Activated CD8-positive, alpha-beta T cell treated with anti-CD3 and anti-CD28 coated beads, Interleukin-2, amount 10 ng/mL, durations not matched to agents 7 days and 5 days (primary cell): ENCODE measurements around the gene GATA5. TPM values are rescaled to one million over a fixed set of nuclear protein-coding genes. Genes with fewer than 3 reads are reported as not detected.

ENCODE experiments used
- ATAC-seq: fragments of 150-1000 bp; cut with Tn5 transposase; one replicate; pipeline ENCODE4 v1.10.0; 2021; ENCODE audit warnings: moderate library complexity
- CTCF ChIA-PET: fragments of 350-600 bp; sonication (Branson Sonifier 250); formaldehyde crosslinking; loops from one replicate; lab custom pipeline; 2021; ENCODE audit warnings: antibody characterized with exemption; lab: Charles Lee
- POLR2A ChIA-PET: fragments of 350-600 bp; sonication (Branson Sonifier 250); formaldehyde crosslinking; loops from one replicate; lab custom pipeline; 2021; ENCODE audit warnings: antibody characterized with exemption; lab: Charles Lee
- DNase-seq: peaks from one replicate; pipeline ENCODE4 v3.0.0-alpha.2; 2020
- H3K27ac Mint-ChIP-seq: one replicate; pipeline ENCODE4 v1.8.0; 2021; ENCODE audit warnings: mild to moderate bottlenecking, mixed read lengths
- H3K27me3 Mint-ChIP-seq: one replicate; pipeline ENCODE4 v1.8.0; 2021; ENCODE audit warnings: low read depth, mixed read lengths
- H3K36me3 Mint-ChIP-seq: one replicate; pipeline ENCODE4 v1.8.0; 2021; ENCODE audit warnings: low read depth, mixed read lengths
- H3K4me1 Mint-ChIP-seq: one replicate; pipeline ENCODE4 v1.8.0; 2021; ENCODE audit warnings: low read depth, mixed read lengths
- H3K4me3 Mint-ChIP-seq: one replicate; pipeline ENCODE4 v1.8.0; 2021; ENCODE audit warnings: mild to moderate bottlenecking, mixed read lengths
- H3K9me3 Mint-ChIP-seq: one replicate; pipeline ENCODE4 v1.8.0; 2022; ENCODE audit warnings: mixed read lengths; ENCODE audit not compliant: insufficient read depth
- total RNA-seq, 2 experiments: library from RNA; stranded (reverse); gene quantifications; one replicate each; pipeline ENCODE4 v1.2.3, GENCODE V29; 2021

GATA5 gene
- total RNA-seq, 2 experiments from 2014 or later, result not detected

DNA sequence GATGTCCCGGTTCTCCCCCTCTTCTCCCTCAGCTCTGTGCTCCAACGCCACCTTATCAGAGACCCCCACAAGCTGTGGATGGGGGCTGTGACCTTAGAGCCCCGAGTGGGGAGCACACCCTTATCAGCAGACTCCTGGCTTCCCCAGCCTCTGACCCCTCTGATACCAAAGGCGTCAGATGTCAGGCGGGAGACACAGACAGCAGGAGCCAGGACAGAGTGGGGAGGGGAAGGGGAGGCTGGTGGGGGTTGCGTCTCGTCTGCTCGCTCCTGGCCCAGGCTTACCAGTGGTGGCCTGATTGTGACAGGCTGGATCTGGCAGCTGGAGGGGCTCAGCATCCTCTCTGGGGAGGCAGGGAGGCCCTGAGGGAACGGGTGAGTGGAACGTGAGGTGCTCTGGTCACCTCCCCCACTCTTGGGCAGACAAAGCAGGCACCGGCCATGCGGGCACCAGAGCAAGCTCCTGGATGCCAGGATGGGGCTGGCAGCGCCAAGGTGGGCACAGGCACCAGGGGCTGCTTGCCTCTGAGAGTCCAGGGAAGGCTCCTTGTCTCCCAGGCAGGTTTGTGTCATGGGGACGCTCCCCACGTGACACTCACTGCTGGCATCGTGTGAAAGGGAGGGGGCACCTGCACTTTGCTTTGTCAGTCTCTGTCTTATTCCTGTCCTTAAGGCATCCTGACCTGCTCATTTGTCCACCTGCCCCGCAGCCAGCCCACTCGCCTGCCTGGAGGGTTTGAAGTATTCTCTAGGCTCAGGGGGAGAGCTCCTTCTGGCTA is 27.8 kb upstream of the GATA5 start:
- Mint-ChIP-seq H3K4me1 (peaks cover 25% of the 10 kb centered on the region), H3K36me3 (no peaks in the 10 kb centered on the region), H3K27ac (no peak overlapping the region), H3K4me3 (no peak overlapping the region), H3K9me3 (no peaks in the 10 kb centered on the region), H3K27me3 (no peaks in the 10 kb centered on the region)
- POLR2A ChIA-PET, result no interaction called here
- ATAC-seq (no peak), DNase-seq (no peak)
- CTCF ChIA-PET, result interaction anchor here (2.3 to 2.9 kb wide), 2 partner anchors 113 to 305 kb away, joined by 11 to 18 read pairs; no protein-coding TSS in a partner anchor

DNA sequence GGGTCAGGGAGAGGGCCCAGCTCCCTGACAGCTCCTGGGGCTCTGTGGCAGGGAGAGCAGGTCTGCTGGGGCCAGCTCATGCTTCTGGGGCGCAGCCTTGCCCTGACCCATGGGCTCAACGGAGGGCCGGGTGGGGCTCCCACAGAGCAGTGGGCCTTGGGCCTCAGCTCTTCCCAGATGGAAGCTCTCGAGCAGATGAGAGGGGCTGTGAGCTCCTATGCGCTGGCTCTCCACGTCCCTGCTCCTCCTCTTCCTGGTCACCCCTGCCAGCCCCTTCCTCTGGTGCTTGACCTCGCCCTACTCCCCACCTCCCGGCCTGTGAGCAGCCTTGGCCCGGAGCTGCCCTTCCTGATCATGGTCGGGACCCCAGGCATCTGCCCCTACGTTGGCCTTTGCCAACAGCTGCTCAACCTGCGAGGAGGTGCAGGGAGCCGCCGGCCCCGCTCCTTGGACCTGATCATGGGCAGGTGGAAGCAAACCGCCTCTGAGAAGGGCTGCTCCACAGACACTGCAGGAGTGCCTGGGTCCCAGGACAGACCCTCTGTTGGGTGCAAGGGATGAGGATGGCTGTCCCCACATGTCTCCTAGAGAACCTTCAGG is 26.8 kb upstream of the GATA5 start:
- Mint-ChIP-seq H3K4me1 (peaks cover 25% of the 10 kb centered on the region), H3K4me3 (no peak overlapping the region), H3K27me3 (no peaks in the 10 kb centered on the region), H3K9me3 (no peaks in the 10 kb centered on the region), H3K27ac (peak overlapping the region; percentile 31), H3K36me3 (no peaks in the 10 kb centered on the region)
- ChIA-PET CTCF (interaction anchor here (1.3 to 2.9 kb wide), 4 partner anchors 100 to 306 kb away, joined by 4 to 18 read pairs (median 9); no protein-coding TSS in a partner anchor), POLR2A (interaction anchor here (0.9 to 1.5 kb wide), 2 partner anchors 95 to 121 kb away, joined by 3 to 5 read pairs; partner anchors contain the start of gene CABLES2)
- DNase-seq (no peak), ATAC-seq (no peak)

DNA sequence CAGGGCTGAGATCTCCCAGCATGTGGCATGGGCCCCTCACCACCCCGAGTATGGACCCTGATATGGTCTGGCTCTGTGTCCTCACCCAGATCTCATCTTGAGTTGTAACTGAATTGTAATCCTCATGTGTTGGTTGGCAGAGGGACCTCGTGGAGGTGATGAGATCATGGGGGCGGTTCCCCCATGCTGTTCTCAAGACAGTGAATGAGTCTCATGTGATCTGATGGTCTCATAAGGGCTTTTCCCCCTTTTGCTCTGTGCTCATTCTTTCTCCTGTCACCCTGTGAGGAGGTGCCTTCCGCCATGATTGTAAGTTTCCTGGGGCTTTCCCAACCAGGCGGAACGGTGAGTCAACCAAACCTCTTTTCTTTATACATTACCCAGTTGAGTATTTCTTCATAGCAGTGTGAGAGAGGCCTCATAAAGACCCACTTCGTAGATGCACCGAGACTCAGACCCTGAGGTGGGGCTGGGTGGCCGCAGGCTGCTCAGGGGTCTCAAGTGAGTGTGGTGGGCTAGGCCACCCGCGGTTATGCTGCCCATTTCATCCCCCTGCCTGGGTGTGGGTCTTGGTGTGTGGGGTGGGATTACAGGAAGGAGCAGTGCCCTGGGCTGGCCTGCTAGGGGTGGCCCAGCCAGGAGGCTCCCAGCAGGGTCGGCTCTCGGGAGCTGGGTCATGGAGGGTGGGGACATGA is 26.2 kb upstream of the GATA5 start:
- Mint-ChIP-seq H3K9me3 (no peaks in the 10 kb centered on the region), H3K27ac (peak overlapping the region; percentile 76), H3K4me1 (peaks cover 25% of the 10 kb centered on the region), H3K27me3 (no peaks in the 10 kb centered on the region), H3K4me3 (no peak overlapping the region), H3K36me3 (no peaks in the 10 kb centered on the region)
- DNase-seq (peak; percentile 59), ATAC-seq (peak; percentile 66)
- ChIA-PET CTCF (interaction anchor here (1.3 to 2.9 kb wide), 4 partner anchors 101 to 306 kb away, joined by 4 to 18 read pairs (median 9); no protein-coding TSS in a partner anchor), POLR2A (interaction anchor here (0.9 to 1.5 kb wide), 2 partner anchors 95 to 122 kb away, joined by 3 to 5 read pairs; partner anchors contain the start of gene CABLES2)

DNA sequence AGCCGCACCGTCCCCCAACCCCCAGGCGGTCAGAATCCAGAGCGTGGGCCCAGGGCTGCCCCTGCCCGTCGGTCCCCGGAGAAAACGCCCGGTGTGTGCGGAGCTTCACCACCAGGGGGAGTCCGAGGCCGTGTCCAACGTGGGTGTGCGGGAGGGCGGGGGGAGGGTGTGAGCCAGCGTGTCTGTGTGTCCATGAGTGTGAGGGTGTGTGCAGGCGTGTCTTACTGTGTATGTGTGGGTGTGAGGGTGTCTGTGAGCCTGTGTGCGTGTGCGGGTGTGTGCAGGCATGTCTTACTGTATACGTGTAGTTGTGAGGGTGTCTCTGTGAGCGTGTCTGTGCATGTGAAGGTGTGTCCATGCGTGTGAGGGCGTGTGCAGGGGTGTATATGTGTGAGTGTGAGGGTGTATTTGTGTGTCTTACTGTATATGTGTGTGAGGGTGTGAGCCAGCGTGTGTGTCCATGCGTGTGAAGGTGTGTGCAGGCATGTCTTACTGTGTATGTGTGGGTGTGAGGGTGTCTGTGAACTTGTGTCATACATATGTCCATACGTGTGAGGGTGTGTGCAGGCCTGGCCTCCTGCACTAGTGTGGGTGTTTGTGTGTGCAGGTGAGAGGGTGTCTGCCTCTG is 24.6 kb upstream of the GATA5 start:
- H3K9me3 Mint-ChIP-seq, result no peaks in the 10 kb centered on the region
- ATAC-seq (peak; percentile 73), DNase-seq (peak; percentile 85)
- peaks cover 25% of the 10 kb centered on the region for H3K4me1 Mint-ChIP-seq
- H3K36me3 Mint-ChIP-seq, result no peaks in the 10 kb centered on the region
- H3K4me3 Mint-ChIP-seq, result no peak overlapping the region
- H3K27me3 Mint-ChIP-seq, result no peaks in the 10 kb centered on the region
- CTCF ChIA-PET, result interaction anchor here (0.7 to 2.1 kb wide), 21 partner anchors 12 to 361 kb away, joined by 3 to 45 read pairs (median 4); partner anchors contain the start of gene TCFL5
- peak overlapping the region; percentile 43 for H3K27ac Mint-ChIP-seq
- POLR2A ChIA-PET, result no interaction called here

DNA sequence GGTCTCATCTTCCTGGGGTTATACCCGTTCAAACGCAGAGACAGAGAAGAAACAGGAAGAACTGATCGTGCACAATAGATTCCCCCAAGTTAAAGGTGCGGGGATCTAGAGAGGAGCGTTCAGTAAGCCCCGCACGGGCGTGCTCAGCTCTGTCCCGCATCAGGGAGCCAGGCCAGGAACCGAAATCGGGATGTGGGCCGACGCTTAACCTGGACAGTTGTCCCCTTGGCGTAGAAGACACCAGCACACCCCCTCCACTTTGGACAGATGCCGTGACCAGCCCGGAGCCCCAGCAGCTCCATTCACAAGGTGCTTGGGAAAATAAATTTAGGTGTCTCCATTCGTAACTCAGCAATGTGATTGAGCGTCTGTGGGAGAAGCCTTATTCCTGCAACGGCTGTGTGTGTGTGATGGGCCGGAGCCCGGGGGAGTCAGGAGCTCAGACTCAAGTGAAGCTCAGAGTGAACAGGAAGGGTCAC is 24.0 kb upstream of the GATA5 start:
- no peak for ATAC-seq
- Mint-ChIP-seq H3K36me3 (no peaks in the 10 kb centered on the region), H3K4me1 (peaks cover 25% of the 10 kb centered on the region), H3K9me3 (no peaks in the 10 kb centered on the region), H3K27ac (no peak overlapping the region), H3K4me3 (no peak overlapping the region), H3K27me3 (no peaks in the 10 kb centered on the region)
- ChIA-PET CTCF (interaction anchor here (0.7 to 2.1 kb wide), 23 partner anchors 11 to 362 kb away, joined by 3 to 45 read pairs (median 4); partner anchors contain the start of gene TCFL5), POLR2A (interaction anchor here (1.1 to 1.2 kb wide), 2 partner anchors 105 to 117 kb away, joined by 3 to 4 read pairs; no protein-coding TSS in a partner anchor)
- no peak for DNase-seq

DNA sequence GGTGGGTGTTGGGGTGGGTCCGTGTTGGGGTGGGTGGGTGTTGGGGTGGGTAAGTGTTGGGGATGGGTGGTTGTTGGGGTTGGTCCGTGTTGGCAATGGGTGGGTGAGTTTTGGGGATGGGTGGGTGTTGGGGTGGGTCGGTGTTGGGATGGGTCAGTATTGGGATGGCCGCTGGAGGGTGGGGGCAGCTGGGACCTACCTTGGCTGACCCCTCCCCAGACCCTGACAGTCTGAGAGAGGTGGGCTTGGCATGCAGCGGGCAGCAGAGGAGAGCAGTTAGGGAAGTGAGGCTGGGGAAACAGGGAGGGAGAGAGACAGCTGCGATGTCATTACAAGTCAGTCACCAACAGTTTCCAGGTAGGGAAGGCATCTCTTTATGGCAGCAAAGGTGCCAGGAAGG is 23.1 kb upstream of the GATA5 start:
- Mint-ChIP-seq H3K27me3 (no peaks in the 10 kb centered on the region), H3K4me1 (peaks cover 29% of the 10 kb centered on the region), H3K4me3 (no peak overlapping the region), H3K27ac (no peak overlapping the region), H3K36me3 (no peaks in the 10 kb centered on the region), H3K9me3 (no peaks in the 10 kb centered on the region)
- DNase-seq (no peak), ATAC-seq (no peak)
- POLR2A ChIA-PET, result interaction anchor here (1.1 to 1.2 kb wide), 2 partner anchors 106 to 118 kb away, joined by 3 to 4 read pairs; no protein-coding TSS in a partner anchor
- CTCF ChIA-PET, result interaction anchor here (1.1 to 2.1 kb wide), 11 partner anchors 23 to 295 kb away, joined by 3 to 45 read pairs (median 6); no protein-coding TSS in a partner anchor

DNA sequence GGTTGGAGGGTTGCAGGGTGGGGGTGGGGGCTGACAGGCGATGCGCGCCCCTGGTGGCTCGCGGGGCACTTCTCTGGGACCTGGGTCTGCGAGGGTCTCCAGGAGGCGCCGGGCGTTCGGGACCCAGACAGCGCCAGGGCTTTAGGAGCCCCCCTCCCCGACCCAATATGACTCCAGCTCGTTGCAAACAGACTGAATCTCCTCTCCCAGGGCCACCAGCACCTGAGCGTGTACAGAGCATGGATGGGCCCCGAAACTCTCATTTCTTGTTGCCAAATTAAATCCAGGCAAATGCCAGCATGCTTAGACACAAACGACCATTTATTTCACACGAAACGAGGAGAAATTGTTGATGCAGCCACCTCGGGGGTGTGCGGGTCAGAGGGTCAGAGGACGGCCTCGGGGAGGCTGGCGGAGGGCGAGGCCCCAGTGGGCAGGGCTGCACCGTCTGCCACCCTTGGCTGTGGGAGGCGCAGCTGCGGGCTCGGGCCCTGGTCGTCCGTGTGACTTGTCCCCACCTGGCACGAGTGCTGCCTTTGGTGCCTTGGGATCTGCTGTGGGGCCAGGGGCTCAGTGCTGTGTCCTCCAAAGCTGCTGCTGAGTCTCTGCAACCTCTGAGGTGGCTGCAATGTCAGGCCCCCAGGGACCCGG is 20.9 kb upstream of the GATA5 start:
- ChIA-PET POLR2A (no interaction called here), CTCF (no interaction called here)
- ATAC-seq, result no peak
- Mint-ChIP-seq H3K4me3 (no peak overlapping the region), H3K4me1 (peaks cover 16% of the 10 kb centered on the region), H3K27me3 (no peaks in the 10 kb centered on the region), H3K36me3 (no peaks in the 10 kb centered on the region), H3K27ac (no peak overlapping the region), H3K9me3 (no peaks in the 10 kb centered on the region)
- no peak for DNase-seq

DNA sequence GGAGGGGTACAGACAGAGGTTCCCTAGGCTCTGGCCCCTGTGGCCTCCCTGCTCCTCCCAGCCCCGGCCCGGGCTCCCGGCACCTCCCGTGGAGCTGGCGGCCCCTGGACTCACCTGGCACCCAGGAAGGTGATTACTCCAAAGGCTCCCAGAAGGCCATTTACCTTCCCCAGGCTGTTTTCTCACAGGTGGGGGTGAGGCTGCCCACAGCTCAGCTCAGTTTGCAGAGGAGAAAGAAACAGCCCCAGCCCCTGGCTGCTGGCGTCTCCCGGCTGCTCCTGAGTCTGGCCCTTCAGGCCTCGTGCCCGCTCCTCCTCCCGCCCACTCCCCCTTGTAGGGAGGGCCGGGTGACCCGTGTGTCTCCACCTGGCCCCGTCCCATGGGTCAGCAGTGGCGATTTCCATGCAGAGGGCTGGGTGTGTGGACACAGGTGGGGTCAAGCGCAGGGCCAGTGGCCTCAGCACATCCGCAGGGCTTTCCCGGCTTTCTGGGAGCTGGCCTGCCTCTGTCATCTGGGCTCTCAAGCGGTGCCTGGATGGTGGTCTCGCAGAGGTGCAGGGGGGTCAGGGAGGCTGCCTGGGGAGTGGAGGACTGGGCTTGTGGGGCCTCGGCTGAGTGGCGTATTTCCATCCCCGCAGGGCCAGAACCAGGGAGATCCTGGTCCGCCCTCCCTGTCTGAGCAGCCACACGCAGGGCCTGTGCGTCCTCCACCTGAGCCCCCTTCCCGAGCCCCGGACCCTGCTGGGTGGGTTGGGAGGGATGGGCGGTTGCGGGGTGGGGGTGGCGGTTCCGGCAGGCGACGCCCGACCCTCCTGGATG is 20.2 kb upstream of the GATA5 start:
- ChIA-PET CTCF (interaction anchor here (0.7 kb wide), 1 partner anchor 289 kb away, joined by 3 read pairs; no protein-coding TSS in a partner anchor), POLR2A (interaction anchor here (1.0 kb wide), 1 partner anchor 299 kb away, joined by 3 read pairs; no protein-coding TSS in a partner anchor)
- Mint-ChIP-seq H3K4me3 (no peak overlapping the region), H3K27me3 (no peaks in the 10 kb centered on the region), H3K36me3 (no peaks in the 10 kb centered on the region), H3K9me3 (no peaks in the 10 kb centered on the region), H3K27ac (no peak overlapping the region), H3K4me1 (peaks cover 12% of the 10 kb centered on the region)
- ATAC-seq (no peak), DNase-seq (no peak)

DNA sequence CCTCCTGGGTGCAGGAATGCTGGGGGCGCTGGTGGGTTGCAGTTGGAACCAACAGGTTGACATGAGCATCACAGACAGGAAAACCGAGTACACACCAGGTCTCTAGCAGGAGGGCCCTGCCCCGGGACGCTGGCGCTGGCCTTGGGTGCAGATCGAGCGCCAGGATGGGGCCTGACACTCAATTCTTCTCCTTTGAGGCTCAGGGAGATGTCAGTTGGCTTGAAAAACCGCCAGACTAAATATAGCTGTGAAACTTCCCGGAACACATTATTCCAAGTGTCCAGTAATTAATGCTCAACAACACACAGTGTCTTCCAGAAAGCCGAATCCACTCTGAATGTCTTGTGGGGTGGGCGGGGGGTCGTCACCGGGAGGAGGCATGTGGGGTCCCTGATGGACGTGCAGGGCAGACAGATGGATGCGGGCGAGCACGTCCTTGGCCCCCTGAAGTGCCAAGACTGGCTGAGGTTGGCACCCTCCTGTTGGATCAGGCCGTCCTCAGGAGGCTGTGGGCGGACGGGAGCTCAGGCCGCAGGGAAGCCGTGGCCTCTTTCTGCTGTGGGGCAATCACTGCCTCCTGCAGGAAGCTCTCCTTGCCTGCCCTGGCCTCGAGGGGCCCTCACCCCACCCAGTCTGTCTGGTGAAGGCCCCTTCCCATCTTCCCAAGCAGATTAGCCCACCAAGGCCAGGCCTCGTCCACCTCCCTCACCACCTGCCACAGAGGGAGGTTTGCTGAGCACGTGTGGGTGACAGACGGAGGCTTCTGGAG is 19.4 kb upstream of the GATA5 start:
- no peak for DNase-seq
- H3K9me3 Mint-ChIP-seq, result no peaks in the 10 kb centered on the region
- no peaks in the 10 kb centered on the region for H3K27me3 Mint-ChIP-seq
- no peaks in the 10 kb centered on the region for H3K36me3 Mint-ChIP-seq
- no peak for ATAC-seq
- POLR2A ChIA-PET, result interaction anchor here (1.0 kb wide), 1 partner anchor 300 kb away, joined by 3 read pairs; no protein-coding TSS in a partner anchor
- H3K4me1 Mint-ChIP-seq, result peaks cover 4% of the 10 kb centered on the region
- no peak overlapping the region for H3K27ac Mint-ChIP-seq
- no peak overlapping the region for H3K4me3 Mint-ChIP-seq
- CTCF ChIA-PET, result interaction anchor here (0.7 to 1.5 kb wide), 2 partner anchors 122 to 288 kb away, joined by 3 to 4 read pairs; no protein-coding TSS in a partner anchor
